Stimulated activated CD4-positive, alpha-beta T cell treated with anti-CD3 and anti-CD28 coated beads, Interleukin-4, amount 100 ng/mL, for 24 hours (primary cell): ENCODE measurements around the gene SS18L1.
A peak's percentile ranks its signal among the peaks of the same experiment; 100 is the strongest.

ENCODE experiments used
- DNase-seq: peaks from one replicate; pipeline ENCODE4 v3.0.0-alpha.2; 2020

Gene SS18L1

GRCh38 chr20:62177307-62177706 is 33.7 kb downstream of the SS18L1 start:
- no peak for DNase-seq

- DNase-seq, result no peak
Observed at GRCh38 chr20:62178316-62179161, 35.0 kb downstream of the SS18L1 start.

- DNase-seq, result no peak
Observed at GRCh38 chr20:62179162-62179504, 35.6 kb downstream of the SS18L1 start.

- DNase-seq, result no peak
Observed at GRCh38 chr20:62181808-62182207, 38.2 kb downstream of the SS18L1 start.

GRCh38 chr20:62182469-62183425 is 39.2 kb downstream of the SS18L1 start, which contains the start of gene MTG2:
MTG2 (plus strand) TSS chr20:62183028; CDS start chr20:62193421, 10,393 bp downstream.
- DNase-seq, result peak; percentile 95

GRCh38 chr20:62183426-62184142 is 40.0 kb downstream of the SS18L1 start:
- DNase-seq, result no peak

- no peak for DNase-seq
Observed at GRCh38 chr20:62186096-62186426, 42.5 kb downstream of the SS18L1 start.

GRCh38 chr20:62186887-62187866 is 43.6 kb downstream of the SS18L1 start:
- no peak for DNase-seq

- no peak for DNase-seq
Observed at GRCh38 chr20:62190639-62191411, 47.3 kb downstream of the SS18L1 start.

- DNase-seq, result no peak
Observed at GRCh38 chr20:62191781-62192559, 48.4 kb downstream of the SS18L1 start.

- no peak for DNase-seq
Observed at GRCh38 chr20:62192635-62193034, 49.1 kb downstream of the SS18L1 start.

- no peak for DNase-seq
Observed at GRCh38 chr20:62193079-62194025, 49.8 kb downstream of the SS18L1 start.

GRCh38 chr20:62195075-62195405 is 51.5 kb downstream of the SS18L1 start:
- no peak for DNase-seq

GRCh38 chr20:62195736-62196135 is 52.2 kb downstream of the SS18L1 start:
- no peak for DNase-seq

- DNase-seq, result no peak
Observed at GRCh38 chr20:62196286-62196685, 52.7 kb downstream of the SS18L1 start.

GRCh38 chr20:62197311-62197710 is 53.7 kb downstream of the SS18L1 start:
- DNase-seq, result no peak

- no peak for DNase-seq
Observed at GRCh38 chr20:62197801-62198200, 54.2 kb downstream of the SS18L1 start.

- DNase-seq, result no peak
Observed at GRCh38 chr20:62198496-62198895, 54.9 kb downstream of the SS18L1 start.

- DNase-seq, result no peak
Observed at GRCh38 chr20:62198931-62199330, 55.4 kb downstream of the SS18L1 start.
